Effector memory CD8-positive, alpha-beta T cell (primary cell): ENCODE data around the gene KDM4F.
"Not testable (repeated sequence)": the region's sequence is repeated elsewhere in the genome, so short reads cannot be mapped to it uniquely, and the experiment has no call there.

Experiments used
- ATAC-seq: fragments of 150-1000 bp; cut with Tn5 transposase; replicated peaks from 2 replicates; pipeline ENCODE4 v1.10.0; 2021; ENCODE audit warnings: mild to moderate bottlenecking, moderate library complexity
- DNase-seq, 3 experiments: peaks; one replicate each; pipeline ENCODE4 v3.0.0; 2021
- H3K27ac Mint-ChIP-seq, 2 donors: one replicate each; pipeline ENCODE4 v1.8.0; 2022; ENCODE audit warnings: mild to moderate bottlenecking in 2 of 2, mixed read lengths in 2 of 2, moderate library complexity in 2 of 2
- H3K27me3 Mint-ChIP-seq, 2 donors: one replicate each; pipeline ENCODE4 v1.8.0; 2022; ENCODE audit warnings: mixed read lengths in 2 of 2
- H3K36me3 Mint-ChIP-seq: one replicate; pipeline ENCODE4 v1.8.0; 2022; ENCODE audit warnings: mild to moderate bottlenecking, moderate library complexity, mixed read lengths; ENCODE audit not compliant: insufficient read depth
- H3K4me1 Mint-ChIP-seq, 2 donors: one replicate each; pipeline ENCODE4 v1.8.0; 2022; ENCODE audit warnings: low read depth in 2 of 2, mixed read lengths in 2 of 2
- H3K4me3 Mint-ChIP-seq, 2 donors: one replicate each; pipeline ENCODE4 v1.8.0; 2022; ENCODE audit warnings: mild to moderate bottlenecking in 2 of 2, mixed read lengths in 2 of 2, moderate library complexity in 2 of 2
- H3K9me3 Mint-ChIP-seq, 2 donors: one replicate each; pipeline ENCODE4 v1.8.0; 2022; ENCODE audit warnings: mixed read lengths in 2 of 2
- total RNA-seq, 9 experiments: gene quantifications; one replicate each; lab custom pipeline; 2026; lab: John Stamatoyannopoulos, UW

The KDM4F gene
- total RNA-seq: 0 reads per million in 9 experiments

DNA sequence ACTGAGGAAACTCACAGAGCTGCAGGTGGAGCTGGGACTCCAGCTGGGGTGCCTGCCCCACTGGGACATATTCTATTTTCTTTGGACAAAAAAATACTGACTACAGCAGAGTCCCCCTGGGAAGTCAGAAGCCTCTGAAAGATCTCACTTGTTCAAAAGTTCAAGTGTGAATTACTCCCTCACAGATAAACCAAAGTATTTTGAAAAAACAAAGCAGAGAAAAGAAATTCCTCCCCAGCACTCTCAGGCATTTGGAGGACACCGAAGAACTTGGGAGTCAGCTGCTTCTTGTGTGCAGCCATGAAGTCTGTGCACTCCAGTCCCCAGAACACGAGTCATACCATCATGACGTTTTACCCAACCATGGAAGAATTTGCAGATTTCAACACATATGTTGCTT lies at the start of gene KDM4F:
KDM4F (plus strand) TSS at position 301 of the 400 bp plus-strand sequence.
- not testable (repeated sequence) for H3K4me3 Mint-ChIP-seq, H3K4me1 Mint-ChIP-seq
- H3K27me3 Mint-ChIP-seq: peaks cover 50 to 88% of the 10 kb centered on the region in 2 donors

DNA sequence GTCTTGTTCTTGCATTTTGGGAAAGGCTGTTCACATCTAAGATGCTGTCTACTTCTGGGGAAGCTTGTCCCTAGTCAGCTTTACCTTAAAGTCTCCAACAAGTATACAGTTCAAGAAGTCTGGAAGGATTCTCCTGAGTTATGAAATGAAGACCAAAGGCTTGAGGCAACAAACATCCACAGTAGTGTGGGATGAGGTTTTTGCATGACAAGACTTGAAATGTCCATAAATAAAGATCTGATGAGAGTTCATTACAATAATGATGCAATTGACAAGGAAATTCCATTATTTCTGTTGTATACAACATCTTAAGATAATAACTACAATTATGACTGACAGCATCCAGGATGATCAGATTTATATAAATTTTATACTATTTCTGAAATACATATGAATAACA lies 45.5 kb upstream of the KDM4F start:
- H3K9me3 Mint-ChIP-seq: no peaks in the 10 kb centered on the region
- no peaks in the 10 kb centered on the region for H3K4me1 Mint-ChIP-seq
- no peak for ATAC-seq
- DNase-seq: no peak
- H3K27me3 Mint-ChIP-seq: peaks cover 0 to 16% of the 10 kb centered on the region in 2 donors
- no peaks in the 10 kb centered on the region for H3K36me3 Mint-ChIP-seq
- H3K27ac Mint-ChIP-seq: no peak overlapping the region
- no peak overlapping the region for H3K4me3 Mint-ChIP-seq

More for the DNA sequence above, at the start of gene KDM4F:
- DNase-seq, ATAC-seq, H3K9me3 Mint-ChIP-seq, H3K27ac Mint-ChIP-seq, H3K36me3 Mint-ChIP-seq: not testable (repeated sequence)

DNA sequence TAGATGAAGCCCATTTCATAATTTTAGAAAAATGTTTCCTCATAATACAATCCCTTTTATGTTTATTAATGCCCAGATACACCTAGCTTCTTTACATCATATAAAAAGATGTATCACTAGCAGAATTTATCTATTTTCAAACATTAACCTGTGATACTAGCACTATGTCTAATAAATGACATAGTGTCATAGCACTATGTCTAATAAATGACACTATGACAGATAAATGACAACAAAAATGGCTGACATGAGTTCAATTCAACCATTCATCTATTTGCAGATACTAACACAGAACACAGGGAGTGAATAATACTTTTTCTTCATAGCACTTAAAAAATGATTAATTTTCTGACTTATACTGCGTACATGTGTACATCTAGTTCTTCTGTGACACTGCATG lies 43.6 kb upstream of the KDM4F start:
- H3K4me1 Mint-ChIP-seq: no peaks in the 10 kb centered on the region
- ATAC-seq: no peak
- H3K9me3 Mint-ChIP-seq: no peaks in the 10 kb centered on the region
- no peak for DNase-seq
- H3K4me3 Mint-ChIP-seq: no peak overlapping the region
- peaks cover 7 to 21% of the 10 kb centered on the region in 2 donors for H3K27me3 Mint-ChIP-seq
- H3K36me3 Mint-ChIP-seq: no peaks in the 10 kb centered on the region
- H3K27ac Mint-ChIP-seq: no peak overlapping the region

DNA sequence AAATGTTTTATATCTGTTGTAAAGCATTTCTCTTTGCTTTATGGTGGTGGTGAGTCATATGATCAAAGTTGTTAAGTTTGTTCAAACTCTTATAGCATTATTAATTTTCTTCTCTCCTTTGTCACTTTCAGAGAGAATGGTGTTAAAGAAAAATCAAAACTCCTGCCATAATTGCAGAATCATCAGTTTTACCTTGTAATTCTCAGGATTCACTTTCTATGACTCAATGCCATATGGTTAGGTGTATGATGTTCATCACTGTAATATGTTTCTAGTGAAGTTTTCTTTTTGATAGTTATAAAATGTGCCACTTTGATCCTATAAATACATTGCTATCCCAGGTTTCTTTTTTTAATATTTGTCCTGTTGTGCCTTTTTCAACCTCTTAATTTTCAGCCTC lies 37.8 kb upstream of the KDM4F start:
- Mint-ChIP-seq H3K27ac (no peak overlapping the region), H3K9me3 (no peaks in the 10 kb centered on the region), H3K4me1 (no peaks in the 10 kb centered on the region), H3K36me3 (no peaks in the 10 kb centered on the region), H3K4me3 (no peak overlapping the region), H3K27me3 (peaks cover 31 to 46% of the 10 kb centered on the region in 2 donors)
- ATAC-seq (no peak), DNase-seq (no peak)

DNA sequence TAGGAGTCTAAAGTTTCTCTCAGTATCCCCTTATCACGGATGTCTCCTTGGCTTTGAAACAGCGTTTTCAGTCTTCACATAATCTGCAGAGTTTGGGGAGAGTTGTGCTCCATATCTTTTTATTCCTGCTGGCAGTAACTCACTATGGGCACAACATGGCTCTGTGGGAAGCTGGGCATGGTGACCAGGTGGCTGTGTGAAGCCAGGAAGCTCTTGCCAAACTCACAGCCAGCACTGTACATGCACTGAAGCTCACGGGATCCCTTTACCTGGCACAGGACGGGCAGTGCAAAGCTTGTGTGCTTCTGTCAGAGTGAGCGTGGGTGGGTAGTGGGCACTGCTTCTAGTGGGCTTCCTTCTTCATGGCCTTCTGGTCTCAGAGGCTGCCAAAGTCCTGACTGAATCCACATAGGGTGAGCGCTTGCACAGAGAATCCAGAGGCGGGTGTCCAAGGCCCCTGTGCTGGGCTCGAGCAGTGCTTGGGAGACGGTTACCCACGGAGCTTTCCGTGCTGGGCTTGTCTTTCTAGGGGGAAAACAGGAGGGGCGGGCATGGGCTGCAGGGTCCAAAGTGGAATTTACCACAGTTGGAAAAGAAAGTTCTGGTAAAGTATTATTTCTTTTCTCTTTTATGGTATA lies 34.9 kb upstream of the KDM4F start:
- Mint-ChIP-seq H3K9me3 (no peaks in the 10 kb centered on the region), H3K36me3 (no peaks in the 10 kb centered on the region), H3K27me3 (peaks cover 20 to 49% of the 10 kb centered on the region in 2 donors), H3K27ac (no peak overlapping the region), H3K4me1 (no peaks in the 10 kb centered on the region), H3K4me3 (no peak overlapping the region)
- ATAC-seq (no peak), DNase-seq (no peak)

DNA sequence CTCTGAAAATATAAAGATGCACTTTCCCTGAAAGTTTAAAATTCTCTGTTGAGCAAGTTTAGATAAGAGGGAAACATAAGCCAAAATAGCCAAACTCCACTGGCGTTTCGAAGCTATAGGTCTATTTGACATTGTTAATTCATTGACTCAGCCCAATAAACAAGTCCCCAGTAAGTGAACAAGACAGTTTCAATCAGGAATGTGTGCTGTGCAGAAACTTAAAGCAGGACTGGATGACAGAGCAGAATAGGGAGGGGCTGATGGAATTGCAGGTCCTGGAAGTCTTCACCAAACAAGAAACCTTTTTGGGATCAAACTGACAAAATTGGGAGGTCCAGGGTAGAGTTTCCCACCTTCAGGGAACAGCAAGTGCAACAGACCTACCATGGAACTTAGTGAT lies 33.1 kb upstream of the KDM4F start:
- H3K9me3 Mint-ChIP-seq: no peaks in the 10 kb centered on the region
- H3K36me3 Mint-ChIP-seq: no peaks in the 10 kb centered on the region
- no peak overlapping the region for H3K27ac Mint-ChIP-seq

DNA sequence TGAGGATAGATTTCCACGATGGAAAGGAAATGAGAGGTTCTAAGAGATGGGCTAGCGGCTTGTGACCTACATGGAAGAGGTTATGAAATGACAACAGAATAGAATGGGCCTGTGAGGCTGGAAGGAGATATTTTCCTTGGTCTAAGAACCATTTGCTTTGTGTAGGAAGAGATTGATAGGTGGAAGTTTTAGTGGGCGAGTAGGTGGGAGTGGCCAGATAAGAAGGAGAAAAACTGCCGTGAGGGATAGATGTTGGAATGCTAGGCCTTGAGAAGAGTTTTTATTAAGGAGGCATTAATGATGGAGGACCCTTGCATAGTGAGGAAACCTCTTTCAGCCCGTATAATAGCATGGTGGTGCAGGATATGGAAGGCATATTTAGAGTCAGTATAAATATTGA lies 27.8 kb upstream of the KDM4F start:
- not testable (repeated sequence) for DNase-seq, H3K4me3 Mint-ChIP-seq, H3K4me1 Mint-ChIP-seq, H3K27me3 Mint-ChIP-seq, H3K27ac Mint-ChIP-seq, H3K36me3 Mint-ChIP-seq, ATAC-seq, H3K9me3 Mint-ChIP-seq

More for the DNA sequence above, 33.1 kb upstream of the KDM4F start:
- H3K27me3 Mint-ChIP-seq: peaks cover 19 to 42% of the 10 kb centered on the region in 2 donors
- ATAC-seq: no peak
- no peak for DNase-seq
- H3K4me1 Mint-ChIP-seq: no peaks in the 10 kb centered on the region
- no peak overlapping the region for H3K4me3 Mint-ChIP-seq

DNA sequence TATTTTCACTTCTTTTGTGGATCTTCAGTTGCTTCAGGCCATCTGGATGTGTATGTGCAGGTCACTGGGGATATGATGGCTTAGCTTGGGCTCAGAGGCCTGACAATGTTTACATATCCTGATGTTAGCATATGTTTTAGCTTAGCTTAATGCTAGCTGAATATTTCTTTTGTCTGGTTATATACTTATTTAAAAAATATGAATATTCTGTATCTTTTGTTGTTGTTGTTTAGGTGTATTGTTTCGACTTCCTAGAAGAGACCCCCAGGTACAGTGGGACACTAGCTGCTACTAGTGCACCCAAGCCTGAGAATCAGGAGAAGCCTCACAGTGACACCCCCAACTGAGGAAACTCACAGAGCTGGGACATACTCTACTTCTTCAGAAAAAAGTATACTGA lies 24.3 kb upstream of the KDM4F start, which contains the start of gene KDM4E:
KDM4E (plus strand) TSS at position 301 of the 400 bp plus-strand sequence. CDS start 300 bp downstream, outside the sequence.
- Mint-ChIP-seq H3K9me3 (no peaks in the 10 kb centered on the region), H3K36me3 (no peaks in the 10 kb centered on the region), H3K4me3 (no peak within 1 kb of the TSS), H3K27ac (no peak within 1 kb of the TSS), H3K4me1 (no peaks in the 10 kb centered on the region), H3K27me3 (no peaks in the 10 kb centered on the region)
- no peak for DNase-seq
- ATAC-seq: no peak

DNA sequence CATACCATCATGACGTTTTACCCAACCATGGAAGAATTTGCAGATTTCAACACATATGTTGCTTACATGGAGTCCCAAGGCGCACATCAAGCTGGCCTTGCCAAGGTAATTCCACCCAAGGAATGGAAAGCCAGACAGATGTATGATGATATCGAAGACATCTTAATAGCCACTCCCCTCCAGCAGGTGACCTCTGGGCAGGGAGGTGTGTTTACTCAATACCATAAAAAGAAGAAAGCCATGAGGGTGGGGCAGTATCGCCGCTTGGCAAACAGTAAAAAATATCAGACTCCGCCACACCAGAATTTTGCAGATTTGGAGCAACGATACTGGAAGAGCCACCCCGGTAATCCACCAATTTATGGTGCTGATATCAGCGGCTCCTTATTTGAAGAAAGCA lies 23.6 kb upstream of the KDM4F start:
- not testable (repeated sequence) for ATAC-seq, DNase-seq, H3K36me3 Mint-ChIP-seq, H3K9me3 Mint-ChIP-seq, H3K27me3 Mint-ChIP-seq, H3K27ac Mint-ChIP-seq, H3K4me1 Mint-ChIP-seq, H3K4me3 Mint-ChIP-seq

DNA sequence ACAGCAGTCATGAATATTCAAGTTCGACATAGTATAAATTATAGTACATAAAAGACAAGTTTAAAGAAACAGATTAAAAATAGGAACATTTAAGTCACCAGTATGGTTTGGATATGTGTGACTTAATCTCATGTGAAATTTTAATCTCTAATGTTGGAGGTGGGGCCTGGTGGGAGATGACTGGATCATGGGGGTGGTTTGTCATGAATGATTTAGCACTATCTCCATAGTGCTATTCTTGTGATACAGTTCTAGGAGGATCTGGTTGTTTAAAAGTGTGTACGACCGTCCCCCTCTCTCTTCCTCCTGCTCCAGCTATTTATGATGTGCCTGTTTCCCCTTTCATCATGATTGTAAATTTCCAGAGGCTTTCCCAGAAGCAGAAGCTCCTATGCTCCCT lies 20.9 kb upstream of the KDM4F start:
- H3K27ac Mint-ChIP-seq: no peak overlapping the region
- peaks cover 14 to 21% of the 10 kb centered on the region in 2 donors for H3K27me3 Mint-ChIP-seq
- no peak overlapping the region for H3K4me3 Mint-ChIP-seq
- H3K4me1 Mint-ChIP-seq: no peaks in the 10 kb centered on the region
- no peaks in the 10 kb centered on the region for H3K36me3 Mint-ChIP-seq
- ATAC-seq (no peak), DNase-seq (no peak)
- no peaks in the 10 kb centered on the region for H3K9me3 Mint-ChIP-seq

DNA sequence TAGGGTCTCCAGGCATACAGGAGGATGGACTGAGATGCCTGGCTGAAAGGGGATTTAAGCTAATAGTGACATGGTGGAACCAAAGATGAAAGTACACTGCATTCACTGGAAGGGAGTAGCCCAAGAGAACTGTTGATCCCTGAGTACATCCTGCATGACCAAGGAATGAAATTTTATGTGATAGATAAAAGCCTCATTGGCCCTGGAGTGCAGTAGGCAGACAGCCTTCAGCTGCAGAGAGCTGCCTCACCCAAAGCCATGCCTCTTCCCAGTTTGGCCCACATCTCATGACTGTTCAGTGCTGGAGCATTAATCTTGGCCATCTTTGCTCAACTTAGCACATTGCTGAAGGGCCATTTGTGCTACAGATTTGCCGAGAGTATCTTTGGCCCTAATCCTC lies 16.2 kb upstream of the KDM4F start:
- ATAC-seq: no peak
- no peak for DNase-seq
- H3K9me3 Mint-ChIP-seq: no peaks in the 10 kb centered on the region
- no peak overlapping the region for H3K27ac Mint-ChIP-seq
- H3K27me3 Mint-ChIP-seq: peaks cover 27 to 43% of the 10 kb centered on the region in 2 donors
- H3K4me3 Mint-ChIP-seq: no peak overlapping the region
- H3K36me3 Mint-ChIP-seq: no peaks in the 10 kb centered on the region
- H3K4me1 Mint-ChIP-seq: no peaks in the 10 kb centered on the region

DNA sequence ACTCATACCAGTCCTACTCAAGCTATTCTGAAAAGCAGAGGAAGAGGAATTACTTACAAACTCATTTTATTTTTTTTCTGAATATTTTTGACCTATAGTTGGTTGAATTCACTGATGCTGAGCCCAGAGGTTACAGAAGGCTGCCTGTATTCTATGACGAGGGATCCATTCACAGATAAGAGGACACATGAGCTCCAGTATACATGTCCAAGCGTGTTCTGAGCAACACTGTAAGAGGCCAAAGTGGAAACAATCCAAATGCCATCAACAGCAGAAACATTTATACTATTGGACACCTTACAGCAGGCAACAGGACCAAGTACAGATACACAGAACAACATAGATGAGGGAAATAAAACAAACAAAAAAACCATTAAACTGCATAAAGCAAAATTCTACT lies 13.9 kb upstream of the KDM4F start:
- Mint-ChIP-seq H3K27ac (no peak overlapping the region), H3K27me3 (peaks cover 38 to 57% of the 10 kb centered on the region in 2 donors)
- no peak for DNase-seq

DNA sequence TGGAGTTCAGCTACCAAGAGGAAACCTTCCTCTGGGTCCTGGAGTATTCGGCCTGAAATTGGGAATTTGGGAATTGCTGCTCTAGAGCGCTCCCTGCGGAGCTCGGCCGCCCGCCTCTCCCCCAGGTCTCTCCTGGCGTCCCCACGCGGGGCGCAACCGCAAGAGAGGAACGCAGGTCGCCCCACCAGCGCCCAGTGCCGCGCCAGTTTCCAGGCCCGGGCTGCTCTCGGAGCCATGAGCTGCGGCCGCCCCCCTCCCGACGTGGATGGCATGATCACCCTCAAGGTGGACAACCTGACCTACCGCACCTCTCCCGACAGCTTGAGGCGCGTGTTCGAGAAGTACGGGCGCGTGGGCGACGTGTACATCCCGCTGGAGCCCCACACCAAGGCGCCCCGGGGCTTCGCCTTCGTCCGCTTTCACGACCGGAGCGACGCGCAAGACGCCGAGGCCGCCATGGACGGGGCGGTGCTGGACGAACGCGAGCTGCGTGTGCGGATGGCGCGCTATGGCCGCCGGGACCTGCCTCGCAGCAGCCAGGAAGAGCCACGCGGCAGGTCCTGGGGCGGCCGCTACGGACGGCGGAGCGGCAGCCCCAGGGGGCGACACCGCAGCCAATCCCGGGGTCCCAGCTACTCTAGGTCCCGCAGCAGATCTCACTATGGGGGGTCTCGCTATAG lies 11.7 kb upstream of the KDM4F start:
- H3K27ac Mint-ChIP-seq, DNase-seq, H3K4me1 Mint-ChIP-seq, H3K4me3 Mint-ChIP-seq, H3K9me3 Mint-ChIP-seq, H3K36me3 Mint-ChIP-seq: not testable (repeated sequence)
- ATAC-seq: peak; percentile 62
- peaks cover 49 to 59% of the 10 kb centered on the region in 2 donors for H3K27me3 Mint-ChIP-seq

More for the DNA sequence above, 13.9 kb upstream of the KDM4F start:
- ATAC-seq: no peak
- Mint-ChIP-seq H3K36me3 (peaks cover 3% of the 10 kb centered on the region), H3K4me3 (no peak overlapping the region), H3K4me1 (peaks cover 0 to 2% of the 10 kb centered on the region in 2 donors), H3K9me3 (no peaks in the 10 kb centered on the region)

DNA sequence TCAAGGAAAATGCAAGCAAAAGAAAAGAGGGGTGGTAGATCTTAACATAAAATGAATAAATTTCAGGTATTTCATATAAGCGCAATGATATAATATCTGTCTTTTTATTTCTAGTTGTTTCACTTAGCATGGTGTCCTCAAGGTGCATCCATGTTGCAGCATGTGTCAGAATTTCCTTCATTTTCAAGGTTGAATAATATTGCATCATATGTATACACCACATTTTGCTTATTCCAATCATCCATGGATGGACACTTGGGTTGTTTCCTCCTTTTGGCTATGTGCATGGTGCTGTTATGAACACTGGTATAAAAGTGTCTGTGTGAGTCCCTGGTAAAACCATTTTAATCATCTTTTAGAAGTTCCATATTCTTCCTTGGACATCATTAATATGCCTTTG lies 7.0 kb upstream of the KDM4F start:
- no peak overlapping the region for H3K27ac Mint-ChIP-seq
- ATAC-seq: no peak
- DNase-seq: no peak
- peaks cover 66 to 79% of the 10 kb centered on the region in 2 donors for H3K27me3 Mint-ChIP-seq
- peaks cover 3% of the 10 kb centered on the region for H3K36me3 Mint-ChIP-seq
- H3K4me3 Mint-ChIP-seq: no peak overlapping the region
- no peaks in the 10 kb centered on the region for H3K9me3 Mint-ChIP-seq
- H3K4me1 Mint-ChIP-seq: peaks cover 0 to 4% of the 10 kb centered on the region in 2 donors
